ENCODE data around the gene GJB4. TPM values are rescaled to one million over a fixed set of nuclear protein-coding genes. Genes with fewer than 3 reads are reported as not detected.
"Not testable (repeated sequence)": the region's sequence is repeated elsewhere in the genome, so short reads cannot be mapped to it uniquely, and the experiment has no call there.

GJB4 gene
- total RNA-seq (2014; rRNA removed; shearing (Covaris generic)) = not detected in 2 replicates
- 0.05 TPM in 1 of 2 replicates, not detected in the other for polyA plus RNA-seq (2015; cell fraction: cytosol; rRNA removed)
- polyA plus RNA-seq (2015; cell fraction: nucleus; rRNA removed) = not detected in 2 replicates

- DNase-seq (ENCODE audit: low read depth) = no peak
Observed at GRCh38 chr1:34759503-34760357, at the start of gene GJB4. TSS of gene GJB4 (plus strand) at chr1:34759740. CDS start at chr1:34761255, 1,515 bp downstream.

- no peak for DNase-seq (ENCODE audit: low read depth)
Observed at GRCh38 chr1:34710812-34711211, 48.7 kb upstream of the GJB4 start.

- DNase-seq (ENCODE audit: low read depth) = no peak
Observed at GRCh38 chr1:34711485-34711884, 48.1 kb upstream of the GJB4 start.

GRCh38 chr1:34712007-34712688 lies 47.4 kb upstream of the GJB4 start:
- no peak for DNase-seq (ENCODE audit: low read depth)

- DNase-seq (ENCODE audit: low read depth) = no peak
Observed at GRCh38 chr1:34713443-34713842, 46.1 kb upstream of the GJB4 start.

GRCh38 chr1:34714386-34714785 lies 45.2 kb upstream of the GJB4 start:
- no peak for DNase-seq (ENCODE audit: low read depth)

- DNase-seq (ENCODE audit: low read depth) = peak; percentile 14
Observed at GRCh38 chr1:34715139-34715538, 44.4 kb upstream of the GJB4 start.

GRCh38 chr1:34721241-34721640 lies 38.3 kb upstream of the GJB4 start:
- DNase-seq (ENCODE audit: low read depth) = no peak

GRCh38 chr1:34721646-34722355 lies 37.7 kb upstream of the GJB4 start:
- DNase-seq (ENCODE audit: low read depth) = no peak

GRCh38 chr1:34726861-34727260 lies 32.7 kb upstream of the GJB4 start:
- DNase-seq (ENCODE audit: low read depth) = no peak

GRCh38 chr1:34730485-34730884 lies 29.1 kb upstream of the GJB4 start:
- no peak for DNase-seq (ENCODE audit: low read depth)

- DNase-seq (ENCODE audit: low read depth) = not testable (repeated sequence)
Observed at GRCh38 chr1:34732831-34733230, 26.7 kb upstream of the GJB4 start.

- no peak for DNase-seq (ENCODE audit: low read depth)
Observed at GRCh38 chr1:34736692-34737091, 22.8 kb upstream of the GJB4 start.

GRCh38 chr1:34737236-34737635 lies 22.3 kb upstream of the GJB4 start:
- peak; percentile 20 for DNase-seq (ENCODE audit: low read depth)

GRCh38 chr1:34739613-34740012 lies 19.9 kb upstream of the GJB4 start:
- DNase-seq (ENCODE audit: low read depth) = no peak

- no peak for DNase-seq (ENCODE audit: low read depth)
Observed at GRCh38 chr1:34740161-34740868, 19.2 kb upstream of the GJB4 start.

GRCh38 chr1:34742667-34743270 lies 16.8 kb upstream of the GJB4 start:
- peak; percentile 65 for DNase-seq (ENCODE audit: low read depth)

- no peak for DNase-seq (ENCODE audit: low read depth)
Observed at GRCh38 chr1:34743775-34744174, 15.8 kb upstream of the GJB4 start.

- DNase-seq (ENCODE audit: low read depth) = no peak
Observed at GRCh38 chr1:34744851-34745250, 14.7 kb upstream of the GJB4 start.

- no peak for DNase-seq (ENCODE audit: low read depth)
Observed at GRCh38 chr1:34745666-34746065, 13.9 kb upstream of the GJB4 start.

- no peak for DNase-seq (ENCODE audit: low read depth)
Observed at GRCh38 chr1:34746101-34746500, 13.4 kb upstream of the GJB4 start.

Data from HT1080 (cell line).